Stimulated activated CD8-positive, alpha-beta memory T cell treated with anti-CD3 and anti-CD28 coated beads, Interleukin-12 subunit alpha, Interleukin-12 subunit beta, amount 100 ng/mL, for 24 hours (primary cell): Measurements from ENCODE around the gene IL1RL1.

Experiments used
- DNase-seq: peaks from one replicate; pipeline ENCODE4 v3.0.0-alpha.2; 2020; ENCODE audit errors: extremely low read depth

The IL1RL1 gene

DNA sequence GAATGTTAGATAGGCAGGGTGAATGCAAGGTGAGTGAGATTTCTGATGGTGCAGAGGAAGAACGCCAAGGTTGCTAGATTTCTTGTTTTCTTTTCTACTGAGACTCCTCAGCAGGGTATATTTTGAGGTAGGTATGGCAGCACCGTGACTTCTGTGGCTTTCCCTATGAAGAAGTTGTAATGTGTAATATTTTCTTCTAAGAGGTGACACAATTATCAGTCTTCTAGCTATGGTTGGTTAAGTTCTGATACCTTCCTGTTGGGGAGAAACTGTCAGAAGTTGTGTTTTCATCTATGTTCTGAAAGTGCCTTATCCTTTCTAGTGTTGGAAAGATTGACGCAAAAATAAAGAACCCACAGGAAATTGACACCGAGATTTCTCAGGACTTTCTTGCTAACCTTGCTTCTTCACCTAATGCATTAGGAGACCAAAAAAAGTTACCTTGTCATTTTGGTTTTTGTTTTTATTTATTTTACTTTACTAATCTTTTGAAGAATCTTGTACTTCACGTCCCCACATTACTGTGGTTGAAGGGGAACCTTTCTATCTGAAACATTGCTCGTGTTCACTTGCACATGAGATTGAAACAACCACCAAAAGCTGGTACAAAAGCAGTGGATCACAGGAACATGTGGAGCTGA is 56.1 kb downstream of the IL1RL1 start:
- no peak for DNase-seq

DNA sequence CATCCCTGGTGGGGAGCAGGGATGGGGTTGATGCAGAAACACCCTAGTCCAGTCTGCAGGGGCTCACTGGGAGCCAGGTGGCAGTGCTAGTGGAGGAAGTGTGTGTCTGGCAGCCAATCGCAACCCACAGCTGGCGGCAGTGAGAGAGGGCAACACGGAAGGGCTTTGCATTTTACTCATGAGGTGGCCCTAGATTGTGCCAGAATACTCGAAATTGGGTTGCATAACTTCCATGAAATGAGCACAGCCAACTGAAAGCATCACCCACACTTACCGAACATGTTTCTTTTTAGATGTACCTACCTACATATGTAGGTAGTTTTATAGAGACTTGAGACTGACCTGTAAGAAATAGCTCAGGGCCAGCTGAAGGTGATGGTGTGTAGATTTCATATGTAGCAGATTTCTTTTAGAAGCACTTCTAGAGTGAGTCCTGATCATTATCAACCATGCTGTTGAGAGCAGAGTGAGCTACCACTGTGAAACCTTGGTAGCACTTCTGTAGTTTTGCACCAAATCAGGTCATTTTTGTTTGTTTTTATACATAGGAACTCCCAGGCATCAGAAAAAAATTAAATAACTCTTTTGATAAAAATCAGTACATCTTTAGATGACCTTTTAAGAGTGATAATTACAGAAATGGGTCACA is 57.2 kb downstream of the IL1RL1 start:
- DNase-seq: no peak

DNA sequence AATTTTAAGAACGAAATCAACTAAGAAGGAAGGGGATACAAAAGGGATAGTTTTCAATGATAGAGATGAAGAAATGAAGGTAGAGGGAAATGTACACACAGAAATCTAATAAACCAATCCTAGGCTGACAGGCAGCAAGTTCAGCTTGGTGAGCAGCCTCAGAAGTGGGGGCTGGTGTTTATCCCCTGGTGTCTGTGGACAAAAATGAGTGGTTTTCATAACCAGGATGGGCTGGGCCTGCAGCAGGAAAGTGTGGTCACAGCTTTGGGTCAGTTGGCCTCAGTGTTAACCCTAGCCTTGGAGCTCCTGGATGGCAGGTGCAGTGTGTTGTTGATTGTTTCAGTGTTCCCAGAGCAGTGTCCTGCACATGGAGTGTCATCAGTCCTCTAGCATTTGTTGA is 58.5 kb downstream of the IL1RL1 start:
- no peak for DNase-seq

- DNase-seq: no peak
Observed at GRCh38 chr2:102376052-102376591, 64.8 kb downstream of the IL1RL1 start.

GRCh38 chr2:102383722-102384121 is 72.4 kb downstream of the IL1RL1 start:
- no peak for DNase-seq

DNA sequence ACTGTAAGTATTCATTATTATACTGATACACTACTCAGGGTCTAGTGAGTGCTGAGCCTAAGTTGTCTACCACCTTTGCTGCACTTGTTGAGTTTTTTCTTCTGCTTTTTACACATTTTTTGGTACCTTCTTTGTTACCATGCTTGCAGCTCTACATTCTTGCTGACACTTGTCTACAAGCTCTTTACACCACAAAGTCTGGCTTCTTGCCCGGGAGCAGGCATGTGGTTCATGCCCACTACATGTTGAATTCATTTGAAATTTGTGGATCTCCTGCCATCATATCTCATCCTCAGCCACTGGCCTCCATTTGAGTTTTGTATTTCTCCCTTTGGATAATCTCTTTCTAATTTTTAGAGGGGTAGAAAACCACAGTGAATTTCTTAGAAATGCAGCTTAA is 74.2 kb downstream of the IL1RL1 start:
- no peak for DNase-seq

- no peak for DNase-seq
Observed at GRCh38 chr2:102386004-102386403, 74.6 kb downstream of the IL1RL1 start.

- DNase-seq: no peak
Observed at GRCh38 chr2:102386867-102387541, 75.6 kb downstream of the IL1RL1 start.

- no peak for DNase-seq
Observed at GRCh38 chr2:102387763-102388546, 76.6 kb downstream of the IL1RL1 start.

DNA sequence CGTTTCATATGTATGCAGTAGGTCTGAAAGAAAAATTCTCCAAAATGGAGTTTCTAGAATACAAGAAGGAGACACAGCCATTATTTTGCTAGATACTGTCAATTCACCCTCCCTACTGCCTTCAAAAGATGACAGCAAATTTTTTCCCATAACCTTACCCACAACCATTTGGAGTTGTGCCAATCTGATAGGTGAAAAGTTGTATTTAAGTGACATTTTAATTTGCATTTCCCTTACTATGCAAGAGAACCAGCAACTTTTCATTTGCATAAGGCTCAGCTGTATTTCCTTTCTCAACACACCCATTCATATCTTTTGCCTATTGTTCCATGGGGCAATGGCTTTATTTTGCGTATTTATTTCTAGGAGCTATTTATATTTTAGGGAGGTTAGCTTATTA is 80.2 kb downstream of the IL1RL1 start:
- no peak for DNase-seq

DNA sequence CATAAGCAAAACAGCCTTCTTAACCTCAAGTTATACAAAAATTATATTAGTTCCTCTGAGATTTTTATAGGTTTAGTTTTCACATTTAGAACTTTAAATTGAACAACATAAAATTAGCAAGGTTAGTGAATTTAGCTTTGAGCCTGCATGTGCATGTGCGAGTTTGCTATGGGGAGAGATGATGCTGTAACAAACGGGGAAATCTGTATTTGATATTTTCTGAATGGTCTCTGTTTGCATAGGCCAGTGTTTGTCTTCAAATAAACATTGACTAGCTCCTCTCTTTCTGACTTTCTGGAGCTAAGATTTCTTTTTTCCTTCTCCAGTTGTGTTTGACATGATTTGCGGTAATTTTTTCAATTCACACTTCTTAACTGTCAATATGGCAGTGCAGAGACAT is 80.7 kb downstream of the IL1RL1 start:
- no peak for DNase-seq

DNA sequence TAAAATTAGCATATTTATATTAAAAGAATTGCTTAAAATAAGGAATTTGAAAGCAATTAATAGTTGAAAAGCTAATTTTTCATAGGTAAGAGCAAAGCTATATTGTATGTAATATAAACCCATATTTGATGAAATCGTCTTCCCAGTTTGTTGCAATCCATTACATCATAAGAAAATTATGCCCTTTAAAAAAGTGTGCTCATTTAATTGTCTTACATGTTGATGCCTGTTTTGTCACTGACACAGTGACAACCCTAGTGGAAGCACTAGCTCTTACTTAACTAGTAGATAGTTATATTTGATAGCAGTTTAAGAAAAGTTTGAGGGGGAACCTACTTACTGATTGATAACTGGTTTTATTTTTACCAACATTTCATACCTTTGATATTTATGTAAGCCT is 81.6 kb downstream of the IL1RL1 start:
- DNase-seq: no peak

DNA sequence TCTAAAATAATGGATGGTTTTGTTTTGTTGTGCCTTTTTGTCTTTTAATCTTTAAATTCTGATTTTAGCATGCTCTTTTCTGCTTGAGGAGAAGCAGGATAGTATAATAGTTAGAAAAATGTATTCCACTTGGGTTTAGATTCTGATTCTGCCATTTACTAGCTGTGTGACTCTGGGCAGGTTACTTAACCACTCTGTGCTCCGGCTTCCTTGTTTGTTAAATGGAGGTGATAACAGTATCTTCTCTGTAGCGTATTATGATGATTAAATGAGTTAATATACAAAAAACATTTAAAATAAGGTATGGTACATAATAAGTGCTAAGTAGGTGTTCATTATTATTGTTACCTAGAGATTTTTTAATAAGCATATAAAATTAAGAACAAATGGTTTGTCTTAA is 84.6 kb downstream of the IL1RL1 start:
- no peak for DNase-seq

GRCh38 chr2:102397209-102397608 is 85.8 kb downstream of the IL1RL1 start:
- DNase-seq: no peak

DNA sequence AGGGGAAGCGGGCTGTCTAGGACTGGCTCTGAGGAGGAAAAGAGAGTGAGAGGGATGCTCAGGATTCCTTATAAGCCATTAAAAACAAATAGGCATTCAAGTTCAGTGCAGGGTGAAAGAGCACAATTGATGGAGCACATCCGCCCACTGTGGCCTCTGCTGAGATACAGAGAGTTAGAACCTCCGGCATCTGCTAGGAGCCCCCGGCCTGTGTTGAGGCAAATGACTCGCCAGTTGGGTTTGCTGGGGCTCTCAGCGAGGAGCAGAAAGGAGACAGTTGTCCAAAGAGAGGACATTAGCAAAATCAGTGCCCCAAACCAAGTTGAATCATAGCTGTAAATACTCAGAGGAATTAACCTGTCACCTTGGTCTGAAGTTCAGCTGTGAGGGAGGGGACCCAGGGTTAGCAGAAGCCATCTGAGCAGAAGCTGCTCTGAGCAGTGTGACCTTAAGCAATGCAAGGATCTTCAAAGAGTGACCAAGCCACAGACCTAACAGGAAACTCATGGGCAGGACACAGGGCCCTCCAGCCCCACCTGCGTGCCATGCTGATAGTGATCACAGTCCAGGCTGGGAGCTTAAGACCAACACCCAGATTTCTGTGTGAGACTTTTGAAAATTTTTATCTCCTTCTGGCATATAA is 88.3 kb downstream of the IL1RL1 start:
- no peak for DNase-seq

DNA sequence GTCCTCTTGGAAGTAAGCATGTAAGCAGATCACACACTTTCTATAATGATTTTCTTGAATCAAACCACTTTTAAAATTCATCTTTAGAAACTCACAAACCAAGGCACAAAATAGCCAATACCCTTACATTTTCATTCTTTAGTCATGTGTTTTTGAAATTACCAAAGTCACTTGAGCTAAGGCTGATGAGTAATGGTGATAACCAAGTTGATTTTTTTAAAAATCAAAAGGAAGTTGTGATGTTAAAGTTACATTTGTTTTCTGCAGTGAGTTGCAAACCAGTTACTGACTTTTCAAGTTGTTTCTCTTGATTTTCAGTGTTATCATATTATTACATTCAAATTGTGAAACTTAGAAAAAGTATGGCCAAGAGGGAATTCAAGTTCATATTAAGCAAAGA is 90.1 kb downstream of the IL1RL1 start:
- no peak for DNase-seq
